ENCODE results near the gene COL20A1. TPM values are rescaled to one million over a fixed set of nuclear protein-coding genes. Genes with fewer than 3 reads are reported as not detected.
A peak's percentile ranks its signal among the peaks of the same experiment; 100 is the strongest.

The COL20A1 gene
- total RNA-seq, 5 donors from 2014 or later (not counting 1 experiment from before 2014, with no cell fraction given): 0.16 to 0.35 (median 0.23) TPM; not detected in 2

- H3K36me3 ChIP-seq (ENCODE audit: control insufficient read depth in 2 of 2, extremely low read depth in 1 of 2, insufficient read depth in 1 of 2, low read length in 1 of 2): peaks cover 23 to 59% of the 10 kb centered on the region in 2 donors
- Mint-ChIP-seq H3K27ac (no peak overlapping the region), H3K9me3 (no peaks in the 10 kb centered on the region), H3K4me1 (peaks cover 4 to 6% (median 4%) of the 10 kb centered on the region in 3 donors), H3K4me3 (no peak overlapping the region), H3K36me3 (peaks cover 13% of the 10 kb centered on the region), H3K27me3 (no peaks in the 10 kb centered on the region)
- H3K27me3 ChIP-seq (replicated peaks in 1 of 2; ENCODE audit: control insufficient read depth in 2 of 2, extremely low read depth in 1 of 2, insufficient read depth in 2 of 2, low read length in 1 of 2): no peaks in the 10 kb centered on the region
- no peak overlapping the region for H3K27ac ChIP-seq (ENCODE audit: low read length)
- 94% methylated on average over 33 of the region's 38 CpGs for WGBS (ENCODE audit: insufficient coverage)
- ATAC-seq (replicated peaks in 1 of 4): no peak
- POLR2A ChIA-PET: no interaction called here
- peaks cover 0 to 19% of the 10 kb centered on the region in 2 experiments for H3K4me1 ChIP-seq (ENCODE audit: control insufficient read depth in 1 of 2, extremely low read depth in 1 of 2, insufficient read depth in 2 of 2, low read length in 2 of 2)
- H3K9me3 ChIP-seq: no peaks in the 10 kb centered on the region
- H3K4me3 ChIP-seq (ENCODE audit: control insufficient read depth in 1 of 2, extremely low read depth in 1 of 2, low read length in 1 of 2): no peak overlapping the region
- CTCF ChIA-PET: no interaction called here
- no peak for DNase-seq
Measured at GRCh38 chr20:63281742-63282665, 11.0 kb upstream of the COL20A1 start.

GRCh38 chr20:63282946-63283345, 10.0 kb upstream of the COL20A1 start:
- Histone ChIP-seq H3K36me3 (ENCODE audit: control insufficient read depth in 2 of 2, extremely low read depth in 1 of 2, insufficient read depth in 1 of 2, low read length in 1 of 2) (peaks cover 24 to 56% of the 10 kb centered on the region in 2 donors), H3K9me3 (no peaks in the 10 kb centered on the region), H3K4me3 (ENCODE audit: control insufficient read depth in 1 of 2, extremely low read depth in 1 of 2, low read length in 1 of 2) (no peak overlapping the region), H3K4me1 (ENCODE audit: control insufficient read depth in 1 of 2, extremely low read depth in 1 of 2, insufficient read depth in 2 of 2, low read length in 2 of 2) (peaks cover 0 to 19% of the 10 kb centered on the region in 2 experiments), H3K27me3 (replicated peaks in 1 of 2; ENCODE audit: control insufficient read depth in 2 of 2, extremely low read depth in 1 of 2, insufficient read depth in 2 of 2, low read length in 1 of 2) (no peaks in the 10 kb centered on the region), H3K27ac (ENCODE audit: low read length) (no peak overlapping the region)
- ChIA-PET CTCF (no interaction called here), POLR2A (no interaction called here)
- no peaks in the 10 kb centered on the region for H3K9me3 Mint-ChIP-seq
- no peak for ATAC-seq (replicated peaks in 1 of 4)
- H3K27ac Mint-ChIP-seq: peak overlapping the region in 1 of 2 donors; percentile 48
- H3K36me3 Mint-ChIP-seq: peaks cover 14% of the 10 kb centered on the region
- WGBS (ENCODE audit: insufficient coverage): 92% methylated on average over 17 of the region's 17 CpGs
- peaks cover 4 to 6% (median 4%) of the 10 kb centered on the region in 3 donors for H3K4me1 Mint-ChIP-seq
- no peak for DNase-seq
- H3K27me3 Mint-ChIP-seq: no peaks in the 10 kb centered on the region
- no peak overlapping the region for H3K4me3 Mint-ChIP-seq

GRCh38 chr20:63283397-63284082, 9.4 kb upstream of the COL20A1 start:
- Histone ChIP-seq H3K36me3 (ENCODE audit: control insufficient read depth in 2 of 2, extremely low read depth in 1 of 2, insufficient read depth in 1 of 2, low read length in 1 of 2) (peaks cover 21 to 54% of the 10 kb centered on the region in 2 donors), H3K4me3 (ENCODE audit: control insufficient read depth in 1 of 2, extremely low read depth in 1 of 2, low read length in 1 of 2) (peak overlapping the region in 1 of 2 donors; percentile 47), H3K4me1 (ENCODE audit: control insufficient read depth in 1 of 2, extremely low read depth in 1 of 2, insufficient read depth in 2 of 2, low read length in 2 of 2) (peaks cover 0 to 19% of the 10 kb centered on the region in 2 experiments), H3K27me3 (replicated peaks in 1 of 2; ENCODE audit: control insufficient read depth in 2 of 2, extremely low read depth in 1 of 2, insufficient read depth in 2 of 2, low read length in 1 of 2) (no peaks in the 10 kb centered on the region), H3K27ac (ENCODE audit: low read length) (no peak overlapping the region), H3K9me3 (no peaks in the 10 kb centered on the region)
- 96% methylated on average over 23 of the region's 33 CpGs for WGBS (ENCODE audit: insufficient coverage)
- DNase-seq (no peak), ATAC-seq (replicated peaks in 1 of 4) (peak in 3 of 4 experiments; percentile 15 to 37 (median 24))
- Mint-ChIP-seq H3K36me3 (peaks cover 13% of the 10 kb centered on the region), H3K4me1 (peaks cover 4 to 6% (median 4%) of the 10 kb centered on the region in 3 donors), H3K9me3 (no peaks in the 10 kb centered on the region), H3K27ac (peak overlapping the region; percentile 70 to 79), H3K4me3 (peak overlapping the region; percentile 60 to 77 (median 76)), H3K27me3 (no peaks in the 10 kb centered on the region)
- CTCF ChIA-PET: no interaction called here
- POLR2A ChIA-PET: no interaction called here

- H3K36me3 Mint-ChIP-seq: peaks cover 15% of the 10 kb centered on the region
- H3K27me3 Mint-ChIP-seq: no peaks in the 10 kb centered on the region
- H3K36me3 ChIP-seq (ENCODE audit: control insufficient read depth in 2 of 2, extremely low read depth in 1 of 2, insufficient read depth in 1 of 2, low read length in 1 of 2): peaks cover 16 to 49% of the 10 kb centered on the region in 2 donors
- ATAC-seq (replicated peaks in 1 of 4): peak; percentile 68 to 78 (median 76)
- H3K27me3 ChIP-seq (replicated peaks in 1 of 2; ENCODE audit: control insufficient read depth in 2 of 2, extremely low read depth in 1 of 2, insufficient read depth in 2 of 2, low read length in 1 of 2): no peaks in the 10 kb centered on the region
- peak overlapping the region; percentile 1 to 47 for H3K4me3 ChIP-seq (ENCODE audit: control insufficient read depth in 1 of 2, extremely low read depth in 1 of 2, low read length in 1 of 2)
- POLR2A ChIA-PET: no interaction called here
- H3K9me3 Mint-ChIP-seq: no peaks in the 10 kb centered on the region
- DNase-seq: peak in 4 of 35 experiments; percentile 11 to 35 (median 18)
- peak overlapping the region; percentile 70 to 79 for H3K27ac Mint-ChIP-seq
- CTCF ChIA-PET: no interaction called here
- H3K9me3 ChIP-seq: no peaks in the 10 kb centered on the region
- WGBS (ENCODE audit: insufficient coverage): 66% methylated on average over 5 of the region's 14 CpGs
- peaks cover 0 to 19% of the 10 kb centered on the region in 2 experiments for H3K4me1 ChIP-seq (ENCODE audit: control insufficient read depth in 1 of 2, extremely low read depth in 1 of 2, insufficient read depth in 2 of 2, low read length in 2 of 2)
- H3K27ac ChIP-seq (ENCODE audit: low read length): no peak overlapping the region
- H3K4me3 Mint-ChIP-seq: peak overlapping the region; percentile 60 to 77 (median 76)
- peaks cover 4 to 6% (median 4%) of the 10 kb centered on the region in 3 donors for H3K4me1 Mint-ChIP-seq
Measured at GRCh38 chr20:63284083-63284440, 8.9 kb upstream of the COL20A1 start.

- Mint-ChIP-seq H3K27me3 (no peaks in the 10 kb centered on the region), H3K27ac (peak overlapping the region in 1 of 2 donors; percentile 72), H3K4me1 (peaks cover 4 to 6% (median 4%) of the 10 kb centered on the region in 3 donors), H3K36me3 (peaks cover 13% of the 10 kb centered on the region), H3K9me3 (no peaks in the 10 kb centered on the region), H3K4me3 (peak overlapping the region; percentile 47 to 77 (median 73))
- ChIA-PET CTCF (no interaction called here), POLR2A (no interaction called here)
- H3K4me3 ChIP-seq (ENCODE audit: control insufficient read depth in 1 of 2, extremely low read depth in 1 of 2, low read length in 1 of 2): peak overlapping the region; percentile 1 to 47
- 65% methylated on average over 20 of the region's 25 CpGs for WGBS (ENCODE audit: insufficient coverage)
- H3K4me1 ChIP-seq (ENCODE audit: control insufficient read depth in 1 of 2, extremely low read depth in 1 of 2, insufficient read depth in 2 of 2, low read length in 2 of 2): peaks cover 0 to 19% of the 10 kb centered on the region in 2 experiments
- H3K27ac ChIP-seq (ENCODE audit: low read length): no peak overlapping the region
- no peaks in the 10 kb centered on the region for H3K9me3 ChIP-seq
- peak in 1 of 35 experiments; percentile 9 for DNase-seq
- no peaks in the 10 kb centered on the region for H3K27me3 ChIP-seq (replicated peaks in 1 of 2; ENCODE audit: control insufficient read depth in 2 of 2, extremely low read depth in 1 of 2, insufficient read depth in 2 of 2, low read length in 1 of 2)
- peaks cover 16 to 46% of the 10 kb centered on the region in 2 donors for H3K36me3 ChIP-seq (ENCODE audit: control insufficient read depth in 2 of 2, extremely low read depth in 1 of 2, insufficient read depth in 1 of 2, low read length in 1 of 2)
- ATAC-seq (replicated peaks in 1 of 4): peak in 3 of 4 experiments; percentile 11 to 29 (median 25)
Measured at GRCh38 chr20:63284544-63284949, 8.4 kb upstream of the COL20A1 start.

GRCh38 chr20:63284981-63285524, 7.9 kb upstream of the COL20A1 start:
- Mint-ChIP-seq H3K4me3 (peak overlapping the region in 2 of 3 donors; percentile 73 to 77), H3K27ac (peak overlapping the region; percentile 19 to 72), H3K36me3 (peaks cover 13% of the 10 kb centered on the region), H3K4me1 (peaks cover 4 to 6% (median 4%) of the 10 kb centered on the region in 3 donors), H3K9me3 (no peaks in the 10 kb centered on the region), H3K27me3 (no peaks in the 10 kb centered on the region)
- WGBS (ENCODE audit: insufficient coverage): 95% methylated on average over 11 of the region's 13 CpGs
- ChIA-PET CTCF (no interaction called here), POLR2A (no interaction called here)
- ATAC-seq (replicated peaks in 1 of 4): no peak
- no peaks in the 10 kb centered on the region for H3K27me3 ChIP-seq (replicated peaks in 1 of 2; ENCODE audit: control insufficient read depth in 2 of 2, extremely low read depth in 1 of 2, insufficient read depth in 2 of 2, low read length in 1 of 2)
- H3K36me3 ChIP-seq (ENCODE audit: control insufficient read depth in 2 of 2, extremely low read depth in 1 of 2, insufficient read depth in 1 of 2, low read length in 1 of 2): peaks cover 16 to 43% of the 10 kb centered on the region in 2 donors
- H3K9me3 ChIP-seq: no peaks in the 10 kb centered on the region
- H3K27ac ChIP-seq (ENCODE audit: low read length): no peak overlapping the region
- peak overlapping the region; percentile 1 to 47 for H3K4me3 ChIP-seq (ENCODE audit: control insufficient read depth in 1 of 2, extremely low read depth in 1 of 2, low read length in 1 of 2)
- no peak for DNase-seq
- H3K4me1 ChIP-seq (ENCODE audit: control insufficient read depth in 1 of 2, extremely low read depth in 1 of 2, insufficient read depth in 2 of 2, low read length in 2 of 2): peaks cover 0 to 19% of the 10 kb centered on the region in 2 experiments
